GM23338 (cell line): ENCODE results near the gene PTPRA. TPM values are rescaled to one million over a fixed set of nuclear protein-coding genes. Genes with fewer than 3 reads are reported as not detected.

Source experiments
- ATAC-seq: fragments of 200-7000 bp; cut with Tn5 transposase; 3 replicates; pipeline ENCODE4 v1.9.1; 2020
- DNase-seq: peaks from one replicate; pipeline ENCODE4 v3.0.0-alpha.2; 2015; ENCODE audit warnings: low spot score
- H2AFZ ChIP-seq: fragments of 200-600 bp; sonication (generic); 2 replicates; pipeline ENCODE4 v1.8.0; 2016; ENCODE audit warnings: antibody characterized with exemption, mild to moderate bottlenecking, moderate library complexity
- H3F3A ChIP-seq: fragments of 200-600 bp; sonication (generic); replicated peaks from 2 replicates; pipeline ENCODE4 v1.8.0; 2017; ENCODE audit warnings: antibody characterized with exemption, mixed run types, low read depth
- H3K27ac ChIP-seq: fragments of 200-600 bp; sonication (generic); 2 replicates; pipeline ENCODE4 v1.6.1; 2016; ENCODE audit warnings: low read depth
- H3K27me3 ChIP-seq: fragments of 200-600 bp; sonication (generic); 2 replicates; pipeline ENCODE4 v1.8.0; 2016; ENCODE audit warnings: mild to moderate bottlenecking, mixed run types, moderate library complexity; ENCODE audit not compliant: insufficient read depth
- H3K36me3 ChIP-seq: fragments of 200-600 bp; sonication (generic); 2 replicates; pipeline ENCODE4 v1.8.0; 2016; ENCODE audit warnings: mild to moderate bottlenecking; ENCODE audit not compliant: insufficient read depth
- H3K4me1 ChIP-seq: fragments of 200-600 bp; sonication (generic); 2 replicates; pipeline ENCODE4 v1.8.0; 2016; ENCODE audit warnings: mild to moderate bottlenecking, moderate library complexity; ENCODE audit not compliant: insufficient read depth
- H3K4me2 ChIP-seq: fragments of 200-600 bp; sonication (generic); 2 replicates; pipeline ENCODE4 v1.7.1; 2017; ENCODE audit warnings: mixed run types
- H3K4me3 ChIP-seq: fragments of 200-600 bp; sonication (generic); 2 replicates; pipeline ENCODE4 v1.6.1; 2016; ENCODE audit warnings: mixed run types
- H3K79me2 ChIP-seq: fragments of 200-600 bp; sonication (generic); replicated peaks from 2 replicates; pipeline ENCODE4 v1.8.0; 2017; ENCODE audit warnings: mild to moderate bottlenecking; ENCODE audit not compliant: insufficient read depth
- H3K9me2 ChIP-seq: fragments of 200-600 bp; sonication (generic); 2 replicates; pipeline ENCODE4 v1.8.0; 2017; ENCODE audit not compliant: insufficient read depth
- H4K20me1 ChIP-seq: fragments of 200-600 bp; sonication (generic); replicated peaks from 2 replicates; pipeline ENCODE4 v1.8.0; 2017; ENCODE audit warnings: mild to moderate bottlenecking; ENCODE audit not compliant: insufficient read depth
- H3K27ac Mint-ChIP-seq: 2 replicates; pipeline ENCODE4 v1.8.0; 2020; ENCODE audit warnings: inconsistent platforms, mild to moderate bottlenecking, moderate library complexity, mixed read lengths
- H3K27me3 Mint-ChIP-seq: 3 replicates; pipeline ENCODE4 v1.8.0; 2022; ENCODE audit warnings: low read depth, mild to moderate bottlenecking, moderate library complexity, mixed read lengths, inconsistent platforms; ENCODE audit not compliant: insufficient read depth, poor library complexity
- H3K36me3 Mint-ChIP-seq: 3 replicates; pipeline ENCODE4 v1.8.0; 2021; ENCODE audit warnings: low read depth, mild to moderate bottlenecking, inconsistent platforms, moderate library complexity, mixed read lengths
- H3K4me1 Mint-ChIP-seq: 3 replicates; pipeline ENCODE4 v1.8.0; 2020; ENCODE audit warnings: mild to moderate bottlenecking, inconsistent platforms, mixed read lengths
- H3K4me3 Mint-ChIP-seq: 3 replicates; pipeline ENCODE4 v1.8.0; 2021; ENCODE audit warnings: moderate library complexity, mild to moderate bottlenecking, inconsistent platforms, mixed read lengths
- H3K9me3 Mint-ChIP-seq: 3 replicates; pipeline ENCODE4 v1.8.0; 2020; ENCODE audit warnings: moderate library complexity, mild to moderate bottlenecking, inconsistent platforms, mixed read lengths
- CREB1 ChIP-seq: fragments of 250-450 bp; sonication (Bioruptor Pico); IDR thresholded peaks from 2 replicates; pipeline ENCODE4 v1.5.0; 2020; ENCODE audit warnings: low read depth, mild to moderate bottlenecking, moderate library complexity
- CTCF ChIP-seq, 2 experiments: fragments of 200-600 bp in 1 of 2; sonication (generic) in 1 of 2; conservative IDR thresholded peaks; 2 replicates each; pipeline versions ENCODE4 v1.5.1 to v1.6.1; 2016 to 2017; ENCODE audit warnings: antibody characterized with exemption in 2 of 2, low read depth in 2 of 2, mild to moderate bottlenecking in 2 of 2, moderate library complexity in 1 of 2
- ETS1 ChIP-seq: IDR thresholded peaks from 2 replicates; pipeline ENCODE4 v1.6.1; 2016; ENCODE audit warnings: antibody characterized with exemption
- EZH2 ChIP-seq: fragments of 200-600 bp; sonication (generic); IDR thresholded peaks from one replicate; pipeline ENCODE4 v1.8.0; 2017; ENCODE audit warnings: antibody characterized with exemption, mild to moderate bottlenecking, low read depth; ENCODE audit not compliant: unreplicated experiment
- EZH2phosphoT487 ChIP-seq: fragments of 200-600 bp; sonication (generic); IDR thresholded peaks from one replicate; pipeline ENCODE4 v1.8.1; 2018; ENCODE audit warnings: antibody characterized with exemption; ENCODE audit not compliant: unreplicated experiment
- JUNB ChIP-seq: IDR thresholded peaks from one replicate; pipeline ENCODE4 v1.6.1; 2016; ENCODE audit warnings: antibody characterized with exemption; ENCODE audit not compliant: unreplicated experiment
- NANOG ChIP-seq: IDR thresholded peaks from 2 replicates; pipeline ENCODE4 v1.6.1; 2016; ENCODE audit warnings: antibody characterized with exemption, borderline replicate concordance
- POLR2AphosphoS5 ChIP-seq: IDR thresholded peaks from 2 replicates; pipeline ENCODE4 v1.6.1; 2016; ENCODE audit warnings: antibody characterized with exemption, low read depth
- REST ChIP-seq: IDR thresholded peaks from one replicate; pipeline ENCODE4 v1.6.1; 2018; ENCODE audit warnings: antibody characterized with exemption; ENCODE audit not compliant: unreplicated experiment
- STAT1 ChIP-seq: IDR thresholded peaks from one replicate; pipeline ENCODE4 v1.6.1; 2016; ENCODE audit warnings: antibody characterized with exemption; ENCODE audit not compliant: unreplicated experiment
- ZNF114 ChIP-seq: fragments of 250-450 bp; sonication (Bioruptor Pico); IDR thresholded peaks from 2 replicates; pipeline ENCODE4 v1.5.0; 2020; ENCODE audit warnings: mild to moderate bottlenecking, moderate library complexity
- ZNF331 ChIP-seq: fragments of 250-450 bp; sonication (Bioruptor Pico); IDR thresholded peaks from 2 replicates; pipeline ENCODE4 v1.5.0; 2020; ENCODE audit warnings: low read depth, mild to moderate bottlenecking, moderate library complexity
- polyA plus RNA-seq: library from polyadenylated mRNA; unstranded; fragments of >200 nt; fragmentation: Nextera tagmentation; extraction: Ambion mirVana; gene quantifications from 2 replicates; pipeline ENCODE4 v1.2.1, GENCODE V29; 2016
- total RNA-seq: library from RNA; depleted of rRNA; stranded (reverse); fragments of >200 nt; shearing (Covaris generic); gene quantifications from 2 replicates; pipeline ENCODE4 v1.2.3, GENCODE V29; 2014

The PTPRA gene
- total and polyA plus RNA-seq, 2 experiments from 2014 or later = 37.8 to 39.3 TPM

GRCh38 chr20:2888224-2888955 lies 15.1 kb downstream of the PTPRA start (continued):
- TF ChIP-seq CTCF (conservative IDR thresholded peaks at IDR 0.05; ENCODE audit: low read depth in 2 of 2) = no peak
- no peak for TF ChIP-seq EZH2
- TF ChIP-seq POLR2AphosphoS5 = no peak

- Histone ChIP-seq H3K79me2 (peaks cover 99% of the 10 kb centered on the region), H3K4me1 (no peaks in the 10 kb centered on the region), H3K4me3 (no peak overlapping the region), H3K27me3 (no peaks in the 10 kb centered on the region), H3K36me3 (no peaks in the 10 kb centered on the region), H3K9me2 (no peaks in the 10 kb centered on the region), H3K4me2 (no peak overlapping the region), H2AFZ (no peak overlapping the region), H3F3A (no peaks in the 10 kb centered on the region), H4K20me1 (peaks cover 43% of the 10 kb centered on the region), H3K27ac (no peak overlapping the region)
- no peak for TF ChIP-seq EZH2
- TF ChIP-seq JUNB = no peak
- no peak for TF ChIP-seq POLR2AphosphoS5
- TF ChIP-seq STAT1 = no peak
- no peak for TF ChIP-seq ZNF114 (CRISPR knock-in tag)
- no peaks in the 10 kb centered on the region for H3K36me3 Mint-ChIP-seq
- DNase-seq = no peak
- no peak for ATAC-seq
- H3K9me3 Mint-ChIP-seq = no peaks in the 10 kb centered on the region
- H3K4me3 Mint-ChIP-seq = no peak overlapping the region
- H3K27me3 Mint-ChIP-seq = no peaks in the 10 kb centered on the region
- no peak overlapping the region for H3K27ac Mint-ChIP-seq
- no peaks in the 10 kb centered on the region; the same call in 2 of the 3 replicates for H3K4me1 Mint-ChIP-seq
Observed at GRCh38 chr20:2889209-2889608, 15.9 kb downstream of the PTPRA start.

- Mint-ChIP-seq H3K36me3 (no peaks in the 10 kb centered on the region; the same call in 2 of the 3 replicates), H3K4me1 (no peaks in the 10 kb centered on the region; the same call in 2 of the 3 replicates), H3K27me3 (no peaks in the 10 kb centered on the region), H3K9me3 (no peaks in the 10 kb centered on the region), H3K4me3 (no peak overlapping the region), H3K27ac (no peak overlapping the region)
- no peaks in the 10 kb centered on the region for H3K27me3 ChIP-seq
- H3K4me1 ChIP-seq = no peaks in the 10 kb centered on the region
- no peak overlapping the region for H3K4me2 ChIP-seq
- H3K4me3 ChIP-seq = no peak overlapping the region
- peaks cover 47% of the 10 kb centered on the region for H4K20me1 ChIP-seq
- H3K27ac ChIP-seq = no peak overlapping the region
- H3F3A ChIP-seq = no peaks in the 10 kb centered on the region
- no peak overlapping the region for H2AFZ ChIP-seq
- no peak for DNase-seq
- H3K9me2 ChIP-seq = no peaks in the 10 kb centered on the region
- no peak for ATAC-seq
- H3K79me2 ChIP-seq = peaks cover 99% of the 10 kb centered on the region
- no peaks in the 10 kb centered on the region for H3K36me3 ChIP-seq
- TF ChIP-seq ZNF114 (CRISPR knock-in tag) = no peak
- TF ChIP-seq STAT1 = no peak
- TF ChIP-seq POLR2AphosphoS5 = no peak
- no peak for TF ChIP-seq EZH2
- no peak for TF ChIP-seq CTCF (conservative IDR thresholded peaks at IDR 0.05; ENCODE audit: low read depth in 2 of 2)
- TF ChIP-seq ZNF331 = no peak
- no peak for TF ChIP-seq REST
- TF ChIP-seq JUNB = no peak
- TF ChIP-seq CREB1 = no peak
- TF ChIP-seq EZH2phosphoT487 = no peak
- no peak for TF ChIP-seq NANOG
- TF ChIP-seq ETS1 = no peak
Observed at GRCh38 chr20:2889797-2890196, 16.5 kb downstream of the PTPRA start.
